GM12891 (cell line): Measurements from ENCODE around the gene KCNC3. TPM values are rescaled to one million over a fixed set of nuclear protein-coding genes. Genes with fewer than 3 reads are reported as not detected.

Source experiments
- DNase-seq: peaks from one replicate; pipeline ENCODE4 v3.0.0; 2011; ENCODE audit warnings: low spot score; ENCODE audit not compliant: insufficient read length
- FAIRE-seq: peaks from 2 replicates; lab custom pipeline; 2011; peaks lifted over from hg19 to GRCh38; lab: Jason Lieb, UNC
- PAX5 ChIP-seq: IDR thresholded peaks from 2 replicates; pipeline ENCODE4 v1.6.1; 2011; ENCODE audit warnings: low read length, moderate library complexity, mild to moderate bottlenecking; ENCODE audit not compliant: insufficient read depth, severe bottlenecking
- POLR2A ChIP-seq: IDR thresholded peaks from 2 replicates; pipeline ENCODE4 v1.6.1; 2011; ENCODE audit warnings: low read depth, low read length, control low read depth
- POLR2AphosphoS5 ChIP-seq: IDR thresholded peaks from 2 replicates; pipeline ENCODE4 v1.6.1; 2011; ENCODE audit warnings: low read depth, low read length, control low read depth
- POU2F2 ChIP-seq: IDR thresholded peaks from 2 replicates; pipeline ENCODE4 v1.6.1; 2011; ENCODE audit warnings: low read depth, mild to moderate bottlenecking, control low read depth, low read length, moderate library complexity
- SPI1 ChIP-seq: IDR thresholded peaks from 2 replicates; pipeline ENCODE4 v1.6.1; 2011; ENCODE audit warnings: low read depth, low read length, control low read depth
- TAF1 ChIP-seq: IDR thresholded peaks from 2 replicates; pipeline ENCODE4 v1.6.1; 2011; ENCODE audit warnings: low read depth, low read length, control low read depth
- polyA plus RNA-seq: library from polyadenylated mRNA; unstranded; fragments of >200 nt; gene quantifications from one replicate; pipeline ENCODE4 v1.2.1, GENCODE V29; 2012; ENCODE audit warnings: low read depth, missing spikeins, inconsistent platforms; ENCODE audit not compliant: missing spikeins

Gene KCNC3
- polyA plus RNA-seq: 2.3 TPM

DNA sequence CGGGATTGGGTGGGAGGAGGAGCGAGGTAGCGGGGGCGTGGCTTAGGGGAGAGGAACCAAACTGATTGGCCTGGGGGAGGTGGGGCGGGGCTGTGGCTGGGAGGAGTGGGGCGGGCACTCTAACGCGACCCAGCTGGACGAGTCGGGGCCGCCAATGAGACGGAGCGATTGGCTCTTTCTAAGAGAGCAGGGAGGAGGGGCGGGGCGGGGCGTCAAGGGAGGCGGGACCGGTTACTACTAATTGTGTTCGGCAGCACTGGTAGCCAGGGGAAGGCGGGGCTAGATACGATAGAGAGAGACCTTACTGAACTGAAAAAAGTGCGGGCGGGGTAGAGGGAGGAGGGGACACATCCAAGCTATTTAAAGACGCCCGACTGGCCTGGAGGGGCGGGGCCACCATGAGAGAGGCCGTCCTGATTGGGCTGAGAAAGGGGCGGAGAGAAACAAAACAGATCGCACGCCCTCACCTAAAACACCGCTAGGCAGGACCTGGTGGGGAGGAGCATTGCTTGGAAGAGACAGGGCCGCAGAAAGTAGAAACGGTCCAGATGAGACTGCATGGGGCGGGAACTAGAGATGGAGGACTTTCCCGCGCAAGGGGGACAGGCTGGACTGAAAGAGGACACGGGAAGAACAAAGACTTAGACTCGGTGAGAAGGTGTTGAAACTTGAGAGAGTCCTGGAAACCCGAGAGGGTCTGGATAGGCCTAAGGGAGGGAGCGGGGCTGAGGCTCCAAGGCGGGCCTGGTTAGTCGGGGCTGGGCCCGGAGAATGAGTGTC lies at the start of gene KCNC3:
KCNC3 (minus strand) TSS at position 232 of the 780 bp plus-strand sequence. CDS start 295 bp downstream, outside the sequence.
- FAIRE-seq: peak; percentile 96
- peak; percentile 94 for DNase-seq
- no peak for TF ChIP-seq PAX5
- TF ChIP-seq SPI1: no peak
- TF ChIP-seq POLR2AphosphoS5: 0 out of 2 replicates have a peak, but pooled peaks have one; percentile 34
- TF ChIP-seq TAF1: 0 out of 2 replicates have a peak, but pooled peaks have one; percentile 15
- TF ChIP-seq POU2F2: no peak
- peak; percentile 67; the same call in 1 of the 2 replicates for TF ChIP-seq POLR2A

DNA sequence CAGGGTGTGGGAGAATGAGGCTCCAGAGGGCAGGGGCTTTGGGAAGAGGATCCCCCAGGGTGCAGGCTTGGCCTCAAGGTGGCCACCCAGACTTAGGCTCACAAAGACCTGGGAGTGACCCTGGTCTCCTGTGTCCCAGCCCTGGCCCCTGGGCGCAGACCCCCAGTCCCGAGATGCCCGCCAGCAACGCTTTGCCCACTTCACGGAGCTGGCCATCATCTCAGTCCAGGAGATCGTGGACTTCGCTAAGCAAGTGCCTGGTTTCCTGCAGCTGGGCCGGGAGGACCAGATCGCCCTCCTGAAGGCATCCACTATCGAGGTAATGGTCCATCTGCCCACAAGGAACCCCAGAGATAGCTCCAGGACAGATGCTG lies 49.7 kb upstream of the KCNC3 start:
- TF ChIP-seq SPI1 (no peak), POLR2A (no peak), TAF1 (no peak), PAX5 (no peak), POLR2AphosphoS5 (no peak), POU2F2 (no peak)
- FAIRE-seq: no peak
- DNase-seq: no peak

DNA sequence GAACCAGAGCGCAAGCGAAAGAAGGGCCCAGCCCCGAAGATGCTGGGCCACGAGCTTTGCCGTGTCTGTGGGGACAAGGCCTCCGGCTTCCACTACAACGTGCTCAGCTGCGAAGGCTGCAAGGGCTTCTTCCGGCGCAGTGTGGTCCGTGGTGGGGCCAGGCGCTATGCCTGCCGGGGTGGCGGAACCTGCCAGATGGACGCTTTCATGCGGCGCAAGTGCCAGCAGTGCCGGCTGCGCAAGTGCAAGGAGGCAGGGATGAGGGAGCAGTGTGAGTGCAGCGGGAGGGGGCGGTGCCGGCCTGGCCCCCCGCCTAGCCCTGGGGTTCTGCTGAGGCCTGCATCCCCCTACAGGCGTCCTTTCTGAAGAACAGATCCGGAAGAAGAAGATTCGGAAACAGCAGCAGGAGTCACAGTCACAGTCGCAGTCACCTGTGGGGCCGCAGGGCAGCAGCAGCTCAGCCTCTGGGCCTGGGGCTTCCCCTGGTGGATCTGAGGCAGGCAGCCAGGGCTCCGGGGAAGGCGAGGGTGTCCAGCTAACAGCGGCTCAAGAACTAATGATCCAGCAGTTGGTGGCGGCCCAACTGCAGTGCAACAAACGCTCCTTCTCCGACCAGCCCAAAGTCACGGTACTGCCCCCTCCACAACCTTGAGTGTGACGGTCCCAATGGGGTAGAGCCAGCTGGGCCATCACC lies 49.1 kb upstream of the KCNC3 start:
- TF ChIP-seq POLR2A: no peak
- no peak for TF ChIP-seq POLR2AphosphoS5
- no peak for TF ChIP-seq POU2F2
- no peak for TF ChIP-seq TAF1
- no peak for TF ChIP-seq PAX5
- no peak for TF ChIP-seq SPI1
- FAIRE-seq (no peak), DNase-seq (no peak)

DNA sequence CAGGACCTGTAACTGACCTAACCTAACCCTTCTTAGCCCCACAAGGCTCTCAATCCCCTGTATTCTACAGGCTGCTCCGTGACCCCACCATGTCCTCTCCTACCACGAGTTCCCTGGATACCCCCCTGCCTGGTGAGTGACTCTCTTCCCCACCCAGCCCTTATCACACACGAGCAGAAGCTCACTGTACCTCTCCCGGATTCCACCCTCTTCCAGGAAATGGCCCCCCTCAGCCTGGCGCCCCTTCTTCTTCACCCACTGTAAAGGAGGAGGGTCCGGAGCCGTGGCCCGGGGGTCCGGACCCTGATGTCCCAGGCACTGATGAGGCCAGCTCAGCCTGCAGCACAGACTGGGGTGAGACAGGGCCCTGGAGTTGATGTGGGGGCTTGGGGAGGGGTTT lies 48.3 kb upstream of the KCNC3 start:
- TF ChIP-seq SPI1 (no peak), POLR2AphosphoS5 (no peak), TAF1 (no peak), POU2F2 (no peak), POLR2A (no peak), PAX5 (no peak)
- DNase-seq (no peak), FAIRE-seq (no peak)

DNA sequence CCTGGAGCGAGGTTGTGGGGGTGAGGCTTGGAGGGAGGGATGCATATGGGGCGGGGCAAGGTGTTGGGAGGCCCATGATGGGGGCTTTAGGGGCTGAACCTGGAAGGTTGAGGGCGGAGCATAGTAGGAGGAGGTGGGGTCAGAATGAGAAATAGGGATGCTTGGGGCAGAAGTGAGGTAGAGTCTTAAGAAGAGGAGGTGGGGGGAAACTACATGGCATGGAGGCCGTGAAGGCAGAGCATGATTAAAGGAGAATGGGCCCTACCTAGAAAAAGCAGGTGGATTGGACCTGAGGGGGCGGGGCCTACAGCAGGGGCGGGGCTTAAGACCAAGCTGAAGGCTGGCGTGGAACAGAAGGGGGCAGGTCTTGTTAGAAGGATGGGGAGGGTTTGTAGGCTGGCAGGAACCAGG lies 47.9 kb upstream of the KCNC3 start:
- DNase-seq (no peak), FAIRE-seq (no peak)

DNA sequence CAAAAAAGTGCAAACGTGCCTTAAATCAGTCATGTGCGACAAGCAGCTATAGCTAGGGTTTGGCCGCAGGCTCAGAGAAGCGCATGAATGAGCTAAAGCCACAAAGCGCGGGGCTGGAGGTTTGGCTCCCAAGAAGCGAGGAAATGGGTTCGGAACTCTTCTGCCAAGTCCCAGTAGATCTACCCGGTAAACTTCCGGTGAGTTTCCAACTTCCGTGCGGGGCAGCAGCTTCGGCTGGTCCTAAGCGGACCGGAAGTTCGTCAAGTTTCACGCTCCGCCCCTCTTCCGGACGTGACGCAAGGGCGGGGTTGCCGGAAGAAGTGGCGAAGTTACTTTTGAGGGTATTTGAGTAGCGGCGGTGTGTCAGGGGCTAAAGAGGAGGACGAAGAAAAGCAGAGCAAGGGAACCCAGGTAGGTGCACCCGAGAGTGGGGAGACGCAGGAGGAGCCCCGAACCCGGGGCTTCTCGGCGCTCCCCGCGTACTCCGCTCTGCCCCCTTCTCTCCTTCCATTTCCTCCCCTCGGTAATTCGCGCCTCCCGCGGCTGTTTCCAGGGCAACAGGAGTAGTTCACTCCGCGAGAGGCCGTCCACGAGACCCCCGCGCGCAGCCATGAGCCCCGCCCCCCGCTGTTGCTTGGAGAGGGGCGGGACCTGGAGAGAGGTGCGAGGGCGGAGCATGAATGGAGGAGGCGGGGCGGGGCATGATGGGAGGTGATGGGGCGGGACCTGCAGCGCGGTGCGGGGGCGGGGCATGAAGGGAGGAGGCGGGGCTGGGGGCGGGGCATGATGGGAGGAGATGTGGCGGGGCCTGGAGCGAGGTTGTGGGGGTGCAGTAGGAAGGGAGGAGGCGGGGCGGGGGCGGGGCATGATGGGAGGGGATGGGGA lies 47.2 kb upstream of the KCNC3 start, which contains the start of gene NR1H2:
NR1H2 (plus strand) TSS at position 292 of the 885 bp plus-strand sequence. CDS start 1,149 bp downstream, outside the sequence.
- TF ChIP-seq POLR2A: peak; percentile 74
- peak; percentile 81; the same call in 1 of the 2 replicates for TF ChIP-seq POU2F2
- peak; percentile 74; the same call in 1 of the 2 replicates for TF ChIP-seq TAF1
- TF ChIP-seq PAX5: peak; percentile 47
- TF ChIP-seq SPI1: peak; percentile 45; the same call in 1 of the 2 replicates
- TF ChIP-seq POLR2AphosphoS5: peak; percentile 71
- DNase-seq (peak; percentile 80), FAIRE-seq (peak; percentile 96)

More for the DNA sequence above, 47.9 kb upstream of the KCNC3 start:
- TF ChIP-seq SPI1: no peak
- TF ChIP-seq TAF1: no peak
- no peak for TF ChIP-seq POU2F2
- no peak for TF ChIP-seq POLR2A
- no peak for TF ChIP-seq POLR2AphosphoS5
- no peak for TF ChIP-seq PAX5

DNA sequence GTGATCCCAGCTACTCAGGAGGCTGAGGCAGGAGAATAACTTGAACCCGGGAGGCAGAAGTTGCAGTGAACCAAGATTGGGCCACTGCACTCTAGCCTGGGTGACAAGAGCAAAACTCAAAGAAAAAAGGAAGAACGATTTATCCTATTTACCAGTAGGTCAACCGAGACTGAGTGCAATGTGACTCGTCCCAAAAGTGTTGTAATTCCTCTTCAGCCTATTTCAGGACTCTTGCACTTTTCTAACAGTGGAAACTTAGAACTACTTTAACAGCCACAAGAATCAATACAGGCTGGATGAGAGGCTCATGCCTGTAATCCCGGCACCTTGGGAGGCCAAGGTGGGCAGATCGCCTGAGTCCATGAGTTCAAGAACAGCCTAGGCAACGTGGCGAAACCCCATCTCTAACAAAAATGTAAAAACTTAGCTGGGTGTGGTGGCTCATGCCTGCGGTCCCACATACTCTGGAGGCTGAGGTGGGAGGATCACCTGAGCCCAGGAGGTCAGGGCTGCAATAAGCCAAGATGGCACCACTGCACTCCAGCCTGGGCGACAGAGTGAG lies 42.8 kb upstream of the KCNC3 start:
- DNase-seq: no peak
- FAIRE-seq: no peak
- TF ChIP-seq TAF1: no peak
- TF ChIP-seq SPI1: no peak
- TF ChIP-seq POLR2A: no peak
- no peak for TF ChIP-seq PAX5
- TF ChIP-seq POLR2AphosphoS5: no peak
- no peak for TF ChIP-seq POU2F2

DNA sequence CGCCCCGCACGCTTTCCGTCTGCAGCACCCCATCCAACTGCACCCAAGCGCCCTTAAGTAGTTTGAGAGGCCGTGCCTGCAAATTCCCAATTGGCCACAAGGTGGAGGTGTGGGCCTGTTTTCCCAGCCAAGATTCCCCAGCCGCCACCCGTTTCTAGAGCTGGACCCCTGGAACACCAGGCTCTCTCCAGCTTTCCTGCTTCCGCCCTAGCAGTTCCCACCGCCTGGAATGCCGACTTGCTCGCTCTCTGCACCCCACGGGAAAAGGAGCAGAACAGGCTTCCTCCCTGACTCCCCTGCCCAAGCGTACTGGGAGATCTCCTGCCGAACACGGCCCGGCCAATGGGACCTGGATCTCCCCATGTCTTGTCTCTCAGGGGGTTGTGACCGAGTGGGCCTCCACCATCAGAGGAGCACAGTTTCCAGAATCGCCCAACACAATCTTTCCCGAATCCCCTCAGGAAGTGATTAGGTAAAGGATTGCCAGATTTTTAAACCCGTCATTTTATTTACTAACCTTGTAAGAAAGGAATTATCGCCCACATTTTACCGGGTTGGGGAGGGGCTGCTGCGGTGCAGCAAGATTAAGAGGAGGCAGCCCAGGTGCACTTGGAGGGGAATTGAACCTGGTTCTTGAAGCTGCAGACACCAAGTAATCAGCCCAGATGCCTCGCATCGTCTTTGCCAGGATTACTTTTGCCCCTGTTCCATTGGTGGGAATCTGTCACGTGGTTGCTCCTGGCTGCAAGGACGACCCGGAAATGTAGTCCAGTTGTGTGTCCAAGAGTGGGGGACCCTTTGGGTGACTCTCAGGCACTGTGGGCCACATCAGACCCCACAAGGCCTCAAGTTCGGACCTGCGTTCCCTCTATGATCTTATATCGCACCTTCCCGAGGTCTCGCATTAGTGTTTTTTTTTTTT lies 39.7 kb upstream of the KCNC3 start:
- peak; percentile 91 for FAIRE-seq
- TF ChIP-seq SPI1 (no peak), POLR2AphosphoS5 (peak; percentile 31; the same call in 1 of the 2 replicates), PAX5 (no peak), POU2F2 (no peak), TAF1 (0 out of 2 replicates have a peak, but pooled peaks have one; percentile 14), POLR2A (no peak)
- peak; percentile 45 for DNase-seq
